Osteoblast (primary cell): Measurements from ENCODE around the gene MFRP. TPM values are rescaled to one million over a fixed set of nuclear protein-coding genes. Genes with fewer than 3 reads are reported as not detected.

Experiments used
- DNase-seq: peaks from one replicate; pipeline ENCODE4 v3.0.0; 2011; ENCODE audit warnings: low spot score, mixed read lengths; ENCODE audit not compliant: insufficient read length; ENCODE audit errors: missing footprints
- H2AFZ ChIP-seq: 2 replicates; pipeline ENCODE4 v1.6.0; 2011; ENCODE audit warnings: mild to moderate bottlenecking, low read length
- H3K27ac ChIP-seq: 2 replicates; pipeline ENCODE4 v1.5.1; 2011; ENCODE audit warnings: mild to moderate bottlenecking, low read depth, low read length, moderate library complexity
- H3K27me3 ChIP-seq: 2 replicates; pipeline ENCODE4 v1.6.0; 2012; ENCODE audit warnings: mild to moderate bottlenecking, control low read depth, inconsistent platforms, low read length, moderate library complexity; ENCODE audit not compliant: insufficient read depth
- H3K36me3 ChIP-seq: 2 replicates; pipeline ENCODE4 v1.5.1; 2011; ENCODE audit warnings: mild to moderate bottlenecking, low read length, control low read depth, moderate library complexity; ENCODE audit not compliant: insufficient read depth
- H3K4me1 ChIP-seq: 2 replicates; pipeline ENCODE4 v1.5.1; 2011; ENCODE audit warnings: mild to moderate bottlenecking, low read length, control low read depth, moderate library complexity; ENCODE audit not compliant: insufficient read depth
- H3K4me2 ChIP-seq: 2 replicates; pipeline ENCODE4 v1.6.0; 2011; ENCODE audit warnings: mild to moderate bottlenecking, low read length; ENCODE audit not compliant: insufficient read depth
- H3K4me3 ChIP-seq: fragments of 200-600 bp; sonication (generic); 3 replicates; pipeline ENCODE4 v1.5.1; 2012; ENCODE audit warnings: mild to moderate bottlenecking, low read length, inconsistent platforms; ENCODE audit not compliant: insufficient read depth
- H3K79me2 ChIP-seq: 2 replicates; pipeline ENCODE4 v1.6.0; 2012; ENCODE audit warnings: mild to moderate bottlenecking, low read length, control low read depth, inconsistent platforms; ENCODE audit not compliant: insufficient read depth
- H3K9me3 ChIP-seq: 2 replicates; pipeline ENCODE4 v1.5.1; 2011; ENCODE audit warnings: low read depth, low read length, control low read depth
- H4K20me1 ChIP-seq: 2 replicates; pipeline ENCODE4 v1.6.0; 2012; ENCODE audit warnings: mild to moderate bottlenecking, low read length, control low read depth; ENCODE audit not compliant: insufficient read depth
- total RNA-seq: library from RNA; depleted of rRNA; stranded (reverse); fragments of >200 nt; gene quantifications from 2 replicates; pipeline ENCODE4 v1.2.3, GENCODE V29; 2012
- TF ChIP-seq, protein P1 (sequence below): IDR thresholded peaks from 2 replicates; pipeline ENCODE4 v1.5.1; 2011; ENCODE audit warnings: mild to moderate bottlenecking, low read depth, low read length, moderate library complexity; ENCODE audit errors: extremely low read depth

Gene MFRP
- total RNA-seq, 1 donor = not detected

DNA sequence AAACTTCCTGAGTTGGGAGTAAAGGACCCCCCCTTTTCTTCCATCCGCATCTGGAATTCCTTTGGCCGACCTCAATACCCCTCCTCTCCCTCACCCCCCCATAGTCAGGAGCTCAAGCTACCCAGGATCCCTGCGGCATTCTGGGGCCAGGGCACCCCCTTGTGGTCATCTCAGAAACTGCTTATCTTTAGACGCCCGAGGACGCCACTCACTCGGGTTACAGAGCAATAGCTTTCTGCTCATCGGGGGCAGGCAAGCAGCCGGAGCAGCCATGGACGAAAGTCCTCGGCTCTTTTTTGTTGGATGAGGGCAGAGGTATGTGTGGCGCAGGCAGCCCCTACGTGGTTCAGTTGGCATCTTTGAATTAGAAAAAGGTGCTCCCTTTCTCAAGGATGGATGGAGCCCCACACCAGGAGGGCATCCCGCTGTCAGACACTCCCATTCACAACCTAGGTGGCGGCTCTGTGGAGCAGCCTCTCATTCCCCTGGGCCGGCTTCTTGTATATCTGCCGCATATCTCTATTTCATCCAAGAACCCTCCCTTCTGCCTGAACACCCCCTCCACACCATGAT lies 8.1 kb downstream of the MFRP start:
- Histone ChIP-seq H3K27ac (peak overlapping the region; percentile 81), H3K4me3 (peak overlapping the region; percentile 76)
- DNase-seq = peak; percentile 99

DNA sequence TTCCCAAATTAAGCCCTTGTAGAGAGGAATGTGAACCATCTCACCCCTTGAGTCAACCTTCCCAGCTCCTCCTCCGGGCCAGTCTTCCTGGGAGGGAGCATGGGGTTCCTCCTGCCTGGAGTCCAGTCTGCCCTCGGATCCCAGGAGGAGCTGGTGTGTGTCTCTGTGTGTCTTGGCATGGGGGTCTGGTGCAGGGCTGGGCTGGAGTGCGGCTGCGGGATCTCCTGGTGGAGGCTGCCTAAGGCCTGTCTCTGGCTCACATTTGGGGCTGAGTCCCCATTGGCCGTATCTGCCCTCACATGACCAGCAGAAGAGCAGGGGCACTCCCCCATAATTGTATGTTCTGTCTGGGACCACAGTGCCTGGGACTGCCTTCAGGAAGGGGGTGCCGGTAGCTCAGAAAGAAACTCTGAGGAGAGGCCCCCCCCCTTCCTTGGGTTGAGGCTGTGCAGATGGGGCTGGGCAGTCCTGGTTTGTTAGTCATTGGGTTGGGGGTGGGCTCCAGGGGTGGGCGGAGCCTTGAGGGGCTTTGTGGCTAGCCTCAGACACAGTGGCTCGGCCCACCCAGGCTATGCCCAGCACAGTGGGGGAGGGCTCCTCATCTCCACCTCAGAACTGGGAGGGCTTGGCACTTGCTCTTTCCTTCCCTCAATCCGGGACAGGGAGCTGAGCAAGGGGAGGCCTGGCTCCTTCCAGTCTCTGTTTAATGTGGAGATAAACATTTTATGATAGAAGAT lies 8.8 kb downstream of the MFRP start:
- peaks cover 12% of the 10 kb centered on the region for H4K20me1 ChIP-seq
- H3K27ac ChIP-seq = peak overlapping the region; percentile 81
- H3K4me3 ChIP-seq = peak overlapping the region; percentile 76
- TF ChIP-seq, protein P1, sequence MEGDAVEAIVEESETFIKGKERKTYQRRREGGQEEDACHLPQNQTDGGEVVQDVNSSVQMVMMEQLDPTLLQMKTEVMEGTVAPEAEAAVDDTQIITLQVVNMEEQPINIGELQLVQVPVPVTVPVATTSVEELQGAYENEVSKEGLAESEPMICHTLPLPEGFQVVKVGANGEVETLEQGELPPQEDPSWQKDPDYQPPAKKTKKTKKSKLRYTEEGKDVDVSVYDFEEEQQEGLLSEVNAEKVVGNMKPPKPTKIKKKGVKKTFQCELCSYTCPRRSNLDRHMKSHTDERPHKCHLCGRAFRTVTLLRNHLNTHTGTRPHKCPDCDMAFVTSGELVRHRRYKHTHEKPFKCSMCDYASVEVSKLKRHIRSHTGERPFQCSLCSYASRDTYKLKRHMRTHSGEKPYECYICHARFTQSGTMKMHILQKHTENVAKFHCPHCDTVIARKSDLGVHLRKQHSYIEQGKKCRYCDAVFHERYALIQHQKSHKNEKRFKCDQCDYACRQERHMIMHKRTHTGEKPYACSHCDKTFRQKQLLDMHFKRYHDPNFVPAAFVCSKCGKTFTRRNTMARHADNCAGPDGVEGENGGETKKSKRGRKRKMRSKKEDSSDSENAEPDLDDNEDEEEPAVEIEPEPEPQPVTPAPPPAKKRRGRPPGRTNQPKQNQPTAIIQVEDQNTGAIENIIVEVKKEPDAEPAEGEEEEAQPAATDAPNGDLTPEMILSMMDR = no peak
- H3K79me2 ChIP-seq = peaks cover 28% of the 10 kb centered on the region
- H3K36me3 ChIP-seq = peaks cover 6% of the 10 kb centered on the region
- H3K27me3 ChIP-seq = peaks cover 6% of the 10 kb centered on the region
- H2AFZ ChIP-seq = peak overlapping the region; percentile 80
- peaks cover 51% of the 10 kb centered on the region for H3K4me1 ChIP-seq
- peak; percentile 96 for DNase-seq
- peak overlapping the region; percentile 82 for H3K4me2 ChIP-seq
- no peaks in the 10 kb centered on the region for H3K9me3 ChIP-seq

More for the DNA sequence above, 8.1 kb downstream of the MFRP start:
- H3K36me3 ChIP-seq = peaks cover 6% of the 10 kb centered on the region
- TF ChIP-seq, protein P1 = peak; percentile 94
- no peaks in the 10 kb centered on the region for H3K9me3 ChIP-seq
- H3K4me2 ChIP-seq = peak overlapping the region; percentile 82
- peaks cover 12% of the 10 kb centered on the region for H4K20me1 ChIP-seq
- H3K79me2 ChIP-seq = peaks cover 28% of the 10 kb centered on the region
- H3K27me3 ChIP-seq = peaks cover 6% of the 10 kb centered on the region
- H2AFZ ChIP-seq = peak overlapping the region; percentile 51
- H3K4me1 ChIP-seq = peaks cover 51% of the 10 kb centered on the region

DNA sequence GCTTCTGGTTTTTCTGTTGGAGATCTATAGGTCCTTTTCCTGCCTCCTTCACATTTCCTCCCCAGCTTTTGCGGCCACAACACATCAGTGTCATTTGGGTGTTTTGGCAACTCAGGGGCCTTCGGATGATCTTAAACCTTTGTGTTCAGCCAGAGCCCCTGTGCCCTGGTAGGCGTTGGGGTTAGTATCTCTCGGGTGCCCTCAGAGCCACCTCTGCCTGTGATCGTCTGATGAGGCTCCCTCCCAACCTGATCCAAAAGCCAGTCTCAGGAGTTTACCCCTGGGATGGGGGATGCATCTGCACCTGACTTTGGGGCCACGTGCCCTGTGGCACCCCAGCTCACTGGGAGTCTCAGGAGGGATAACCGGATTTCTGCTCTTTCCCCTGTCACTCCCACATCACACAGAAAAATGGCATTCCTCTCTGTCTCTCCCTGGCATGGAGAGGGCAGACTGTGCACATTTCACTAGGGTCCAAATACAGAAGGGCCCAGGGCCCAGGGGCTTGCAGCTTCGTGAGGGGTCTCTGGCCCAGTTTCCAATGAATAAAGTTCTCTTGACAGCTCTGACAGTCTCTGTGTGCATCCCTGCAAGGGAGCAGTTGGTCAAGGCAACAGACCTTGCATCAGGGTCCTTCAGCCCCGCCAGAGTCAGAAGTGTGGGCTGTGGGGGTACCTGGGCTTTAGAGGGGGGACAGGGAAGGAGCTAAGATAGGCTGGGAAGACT lies 9.6 kb downstream of the MFRP start:
- Histone ChIP-seq H4K20me1 (peaks cover 12% of the 10 kb centered on the region), H3K27me3 (peaks cover 6% of the 10 kb centered on the region), H2AFZ (peak overlapping the region; percentile 80), H3K4me3 (peak overlapping the region; percentile 76), H3K9me3 (no peaks in the 10 kb centered on the region), H3K4me2 (peak overlapping the region; percentile 82), H3K27ac (no peak overlapping the region), H3K4me1 (peaks cover 51% of the 10 kb centered on the region), H3K79me2 (peaks cover 28% of the 10 kb centered on the region), H3K36me3 (peaks cover 6% of the 10 kb centered on the region)
- TF ChIP-seq, protein P1 = no peak
- DNase-seq = no peak
